ENCODE measurements around the gene RNF152. TPM values are rescaled to one million over a fixed set of nuclear protein-coding genes. Genes with fewer than 3 reads are reported as not detected.

Gene RNF152
- total RNA-seq, 4 donors from 2014 or later, result 4.2 to 20.5 (median 14.0) TPM

DNA sequence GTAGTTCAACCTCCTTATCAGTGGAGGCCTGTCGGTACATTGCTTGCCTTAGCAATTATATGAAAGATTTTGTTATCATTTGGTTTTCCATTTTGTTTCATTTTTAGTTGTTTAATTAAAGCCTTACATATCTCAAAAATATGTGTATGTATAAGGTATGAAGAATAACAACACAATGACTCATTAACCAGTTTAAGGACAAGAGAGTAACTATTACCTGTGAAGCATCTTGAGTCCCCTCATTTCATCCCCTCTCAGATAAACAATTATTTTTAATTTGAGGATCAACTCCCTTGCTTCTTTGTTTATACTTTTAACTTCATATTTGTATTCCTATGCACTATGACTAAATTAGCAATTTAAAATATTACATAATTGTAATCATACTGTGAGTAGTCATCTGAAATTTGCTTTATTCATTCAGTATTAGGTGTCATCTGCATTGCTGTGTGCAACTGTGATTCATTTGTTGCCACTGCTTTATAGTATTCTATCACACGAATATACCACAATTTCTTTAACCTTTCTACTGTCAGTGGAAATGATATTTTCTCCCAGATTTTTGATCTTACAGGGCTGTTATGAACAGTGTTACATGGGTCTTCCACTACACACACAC, 126.4 kb downstream of the RNF152 start:
- ATAC-seq (ENCODE audit: low FRiP score) (no peak), DNase-seq (ENCODE audit: low spot score) (no peak)
- TF ChIP-seq, protein P1, sequence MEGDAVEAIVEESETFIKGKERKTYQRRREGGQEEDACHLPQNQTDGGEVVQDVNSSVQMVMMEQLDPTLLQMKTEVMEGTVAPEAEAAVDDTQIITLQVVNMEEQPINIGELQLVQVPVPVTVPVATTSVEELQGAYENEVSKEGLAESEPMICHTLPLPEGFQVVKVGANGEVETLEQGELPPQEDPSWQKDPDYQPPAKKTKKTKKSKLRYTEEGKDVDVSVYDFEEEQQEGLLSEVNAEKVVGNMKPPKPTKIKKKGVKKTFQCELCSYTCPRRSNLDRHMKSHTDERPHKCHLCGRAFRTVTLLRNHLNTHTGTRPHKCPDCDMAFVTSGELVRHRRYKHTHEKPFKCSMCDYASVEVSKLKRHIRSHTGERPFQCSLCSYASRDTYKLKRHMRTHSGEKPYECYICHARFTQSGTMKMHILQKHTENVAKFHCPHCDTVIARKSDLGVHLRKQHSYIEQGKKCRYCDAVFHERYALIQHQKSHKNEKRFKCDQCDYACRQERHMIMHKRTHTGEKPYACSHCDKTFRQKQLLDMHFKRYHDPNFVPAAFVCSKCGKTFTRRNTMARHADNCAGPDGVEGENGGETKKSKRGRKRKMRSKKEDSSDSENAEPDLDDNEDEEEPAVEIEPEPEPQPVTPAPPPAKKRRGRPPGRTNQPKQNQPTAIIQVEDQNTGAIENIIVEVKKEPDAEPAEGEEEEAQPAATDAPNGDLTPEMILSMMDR (IDR thresholded peaks at IDR 0.05), result no peak

DNA sequence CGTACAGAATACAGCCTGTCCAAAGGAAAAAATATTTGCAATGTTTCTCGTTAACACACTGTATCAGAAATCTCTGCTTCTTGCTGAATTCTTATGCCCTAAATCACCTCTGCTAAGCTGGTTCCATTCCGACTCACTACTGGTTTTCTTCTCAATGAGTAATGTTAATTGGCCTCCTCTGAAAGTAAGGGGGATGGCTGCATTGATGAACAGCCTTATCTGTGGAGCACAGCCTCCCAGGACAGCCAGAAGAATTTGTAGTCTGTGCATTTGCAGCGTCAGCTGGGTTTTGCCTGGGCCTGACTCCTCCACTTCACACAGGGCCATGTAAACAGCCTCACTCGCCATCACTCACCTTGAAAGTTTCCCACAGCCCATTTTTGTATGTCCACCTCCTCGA, 127.7 kb downstream of the RNF152 start:
- ATAC-seq (ENCODE audit: low FRiP score), result peak; percentile 97
- DNase-seq (ENCODE audit: low spot score), result no peak

DNA sequence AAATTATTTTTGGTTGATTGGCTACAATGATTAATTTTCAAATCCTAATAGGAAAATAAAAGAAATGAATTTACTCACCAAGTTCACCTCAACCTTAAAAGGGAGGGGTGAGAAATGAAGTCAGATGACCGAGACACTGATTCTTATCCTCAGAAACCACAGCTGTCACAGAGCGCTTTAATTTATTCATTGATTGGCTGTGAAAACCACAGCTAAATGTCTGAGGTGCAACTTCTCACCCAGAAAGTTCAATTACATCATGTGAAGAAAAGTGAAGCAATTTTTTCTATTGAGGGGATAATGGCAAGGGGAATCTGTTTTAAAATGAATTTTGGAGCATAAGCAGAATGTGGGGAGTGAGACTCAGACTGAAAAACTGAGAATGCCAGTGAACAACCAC, 128.4 kb downstream of the RNF152 start:
- TF ChIP-seq, protein P1 (IDR thresholded peaks at IDR 0.05), result no peak
- no peak for DNase-seq (ENCODE audit: low spot score)
- ATAC-seq (ENCODE audit: low FRiP score), result no peak

More for the DNA sequence above, 127.7 kb downstream of the RNF152 start:
- TF ChIP-seq, protein P1 (IDR thresholded peaks at IDR 0.05), result no peak

DNA sequence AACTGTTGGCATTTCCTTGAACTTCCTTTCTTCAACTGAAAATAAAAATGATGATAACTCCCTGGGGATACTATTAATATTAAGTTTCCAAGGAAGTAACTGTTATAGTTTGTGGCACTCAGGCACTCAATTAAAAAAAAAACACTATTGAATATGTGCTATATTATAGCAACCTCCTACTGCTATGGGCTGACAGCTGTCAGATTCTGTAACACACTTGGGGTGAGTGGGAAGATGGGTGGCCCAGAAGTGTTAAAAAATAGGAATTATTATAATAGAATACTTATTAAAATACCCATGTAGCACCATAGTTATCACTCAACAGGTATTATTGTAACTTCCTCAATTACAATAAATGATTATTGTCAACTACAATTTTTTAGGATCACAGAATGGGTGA, 130.9 kb downstream of the RNF152 start:
- TF ChIP-seq, protein P1 (IDR thresholded peaks at IDR 0.05), result no peak
- no peak for DNase-seq (ENCODE audit: low spot score)
- no peak for ATAC-seq (ENCODE audit: low FRiP score)

Data from omental fat pad (tissue), 4 donors.